GM23338 (cell line): ENCODE results near the gene NECTIN1. TPM values are rescaled to one million over a fixed set of nuclear protein-coding genes. Genes with fewer than 3 reads are reported as not detected.

ENCODE experiments used
- ATAC-seq: fragments of 200-7000 bp; cut with Tn5 transposase; 3 replicates; pipeline ENCODE4 v1.9.1; 2020
- DNase-seq: peaks from one replicate; pipeline ENCODE4 v3.0.0-alpha.2; 2015; ENCODE audit warnings: low spot score
- H2AFZ ChIP-seq: fragments of 200-600 bp; sonication (generic); 2 replicates; pipeline ENCODE4 v1.8.0; 2016; ENCODE audit warnings: antibody characterized with exemption, mild to moderate bottlenecking, moderate library complexity
- H3F3A ChIP-seq: fragments of 200-600 bp; sonication (generic); replicated peaks from 2 replicates; pipeline ENCODE4 v1.8.0; 2017; ENCODE audit warnings: antibody characterized with exemption, mixed run types, low read depth
- H3K27ac ChIP-seq: fragments of 200-600 bp; sonication (generic); 2 replicates; pipeline ENCODE4 v1.6.1; 2016; ENCODE audit warnings: low read depth
- H3K27me3 ChIP-seq: fragments of 200-600 bp; sonication (generic); 2 replicates; pipeline ENCODE4 v1.8.0; 2016; ENCODE audit warnings: mild to moderate bottlenecking, mixed run types, moderate library complexity; ENCODE audit not compliant: insufficient read depth
- H3K36me3 ChIP-seq: fragments of 200-600 bp; sonication (generic); 2 replicates; pipeline ENCODE4 v1.8.0; 2016; ENCODE audit warnings: mild to moderate bottlenecking; ENCODE audit not compliant: insufficient read depth
- H3K4me1 ChIP-seq: fragments of 200-600 bp; sonication (generic); 2 replicates; pipeline ENCODE4 v1.8.0; 2016; ENCODE audit warnings: mild to moderate bottlenecking, moderate library complexity; ENCODE audit not compliant: insufficient read depth
- H3K4me2 ChIP-seq: fragments of 200-600 bp; sonication (generic); 2 replicates; pipeline ENCODE4 v1.7.1; 2017; ENCODE audit warnings: mixed run types
- H3K4me3 ChIP-seq: fragments of 200-600 bp; sonication (generic); 2 replicates; pipeline ENCODE4 v1.6.1; 2016; ENCODE audit warnings: mixed run types
- H3K79me2 ChIP-seq: fragments of 200-600 bp; sonication (generic); replicated peaks from 2 replicates; pipeline ENCODE4 v1.8.0; 2017; ENCODE audit warnings: mild to moderate bottlenecking; ENCODE audit not compliant: insufficient read depth
- H3K9me2 ChIP-seq: fragments of 200-600 bp; sonication (generic); 2 replicates; pipeline ENCODE4 v1.8.0; 2017; ENCODE audit not compliant: insufficient read depth
- H4K20me1 ChIP-seq: fragments of 200-600 bp; sonication (generic); replicated peaks from 2 replicates; pipeline ENCODE4 v1.8.0; 2017; ENCODE audit warnings: mild to moderate bottlenecking; ENCODE audit not compliant: insufficient read depth
- H3K27ac Mint-ChIP-seq: 2 replicates; pipeline ENCODE4 v1.8.0; 2020; ENCODE audit warnings: inconsistent platforms, mild to moderate bottlenecking, moderate library complexity, mixed read lengths
- H3K27me3 Mint-ChIP-seq: 3 replicates; pipeline ENCODE4 v1.8.0; 2022; ENCODE audit warnings: low read depth, mild to moderate bottlenecking, moderate library complexity, mixed read lengths, inconsistent platforms; ENCODE audit not compliant: insufficient read depth, poor library complexity
- H3K36me3 Mint-ChIP-seq: 3 replicates; pipeline ENCODE4 v1.8.0; 2021; ENCODE audit warnings: low read depth, mild to moderate bottlenecking, inconsistent platforms, moderate library complexity, mixed read lengths
- H3K4me1 Mint-ChIP-seq: 3 replicates; pipeline ENCODE4 v1.8.0; 2020; ENCODE audit warnings: mild to moderate bottlenecking, inconsistent platforms, mixed read lengths
- H3K4me3 Mint-ChIP-seq: 3 replicates; pipeline ENCODE4 v1.8.0; 2021; ENCODE audit warnings: moderate library complexity, mild to moderate bottlenecking, inconsistent platforms, mixed read lengths
- H3K9me3 Mint-ChIP-seq: 3 replicates; pipeline ENCODE4 v1.8.0; 2020; ENCODE audit warnings: moderate library complexity, mild to moderate bottlenecking, inconsistent platforms, mixed read lengths
- CREB1 ChIP-seq: fragments of 250-450 bp; sonication (Bioruptor Pico); IDR thresholded peaks from 2 replicates; pipeline ENCODE4 v1.5.0; 2020; ENCODE audit warnings: low read depth, mild to moderate bottlenecking, moderate library complexity
- ETS1 ChIP-seq: IDR thresholded peaks from 2 replicates; pipeline ENCODE4 v1.6.1; 2016; ENCODE audit warnings: antibody characterized with exemption
- EZH2 ChIP-seq: fragments of 200-600 bp; sonication (generic); IDR thresholded peaks from one replicate; pipeline ENCODE4 v1.8.0; 2017; ENCODE audit warnings: antibody characterized with exemption, mild to moderate bottlenecking, low read depth; ENCODE audit not compliant: unreplicated experiment
- EZH2phosphoT487 ChIP-seq: fragments of 200-600 bp; sonication (generic); IDR thresholded peaks from one replicate; pipeline ENCODE4 v1.8.1; 2018; ENCODE audit warnings: antibody characterized with exemption; ENCODE audit not compliant: unreplicated experiment
- JUNB ChIP-seq: IDR thresholded peaks from one replicate; pipeline ENCODE4 v1.6.1; 2016; ENCODE audit warnings: antibody characterized with exemption; ENCODE audit not compliant: unreplicated experiment
- NANOG ChIP-seq: IDR thresholded peaks from 2 replicates; pipeline ENCODE4 v1.6.1; 2016; ENCODE audit warnings: antibody characterized with exemption, borderline replicate concordance
- POLR2AphosphoS5 ChIP-seq: IDR thresholded peaks from 2 replicates; pipeline ENCODE4 v1.6.1; 2016; ENCODE audit warnings: antibody characterized with exemption, low read depth
- REST ChIP-seq: IDR thresholded peaks from one replicate; pipeline ENCODE4 v1.6.1; 2018; ENCODE audit warnings: antibody characterized with exemption; ENCODE audit not compliant: unreplicated experiment
- STAT1 ChIP-seq: IDR thresholded peaks from one replicate; pipeline ENCODE4 v1.6.1; 2016; ENCODE audit warnings: antibody characterized with exemption; ENCODE audit not compliant: unreplicated experiment
- ZNF114 ChIP-seq: fragments of 250-450 bp; sonication (Bioruptor Pico); IDR thresholded peaks from 2 replicates; pipeline ENCODE4 v1.5.0; 2020; ENCODE audit warnings: mild to moderate bottlenecking, moderate library complexity
- ZNF331 ChIP-seq: fragments of 250-450 bp; sonication (Bioruptor Pico); IDR thresholded peaks from 2 replicates; pipeline ENCODE4 v1.5.0; 2020; ENCODE audit warnings: low read depth, mild to moderate bottlenecking, moderate library complexity
- polyA plus RNA-seq: library from polyadenylated mRNA; unstranded; fragments of >200 nt; fragmentation: Nextera tagmentation; extraction: Ambion mirVana; gene quantifications from 2 replicates; pipeline ENCODE4 v1.2.1, GENCODE V29; 2016
- total RNA-seq: library from RNA; depleted of rRNA; stranded (reverse); fragments of >200 nt; shearing (Covaris generic); gene quantifications from 2 replicates; pipeline ENCODE4 v1.2.3, GENCODE V29; 2014
- TF ChIP-seq, protein P1 (sequence below), 2 experiments: fragments of 200-600 bp in 1 of 2; sonication (generic) in 1 of 2; conservative IDR thresholded peaks; 2 replicates each; pipeline versions ENCODE4 v1.5.1 to v1.6.1; 2016 to 2017; ENCODE audit warnings: antibody characterized with exemption in 2 of 2, low read depth in 2 of 2, mild to moderate bottlenecking in 2 of 2, moderate library complexity in 1 of 2
- TF ChIP-seq, protein P2 (sequence below): fragments of 250-450 bp; sonication (Bioruptor Pico); IDR thresholded peaks from 2 replicates; pipeline ENCODE4 v1.5.0; 2020; ENCODE audit warnings: mild to moderate bottlenecking, moderate library complexity

NECTIN1 gene
- total and polyA plus RNA-seq, 2 experiments from 2014 or later, result 18.7 to 56.3 TPM

DNA sequence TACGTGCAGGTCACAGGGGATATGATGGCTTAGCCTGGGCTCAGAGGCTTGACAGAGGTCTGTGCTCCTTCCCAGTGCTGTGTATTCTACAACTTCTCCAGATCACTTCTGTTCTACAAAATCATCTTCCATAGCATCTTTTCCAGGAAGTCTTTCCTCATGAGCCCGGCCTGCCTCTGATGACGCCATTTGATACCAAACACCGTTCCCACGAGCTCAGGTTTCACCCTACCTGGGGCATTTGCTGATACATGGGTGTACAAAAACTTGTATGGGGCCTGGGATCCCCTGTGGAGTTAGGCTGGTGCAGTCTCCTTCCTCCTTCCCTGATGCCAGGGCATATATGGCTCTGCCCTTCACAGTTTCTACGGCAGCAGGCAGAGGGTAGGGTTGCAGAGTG, 78.7 kb downstream of the NECTIN1 start (continued):
- TF ChIP-seq, protein P1, sequence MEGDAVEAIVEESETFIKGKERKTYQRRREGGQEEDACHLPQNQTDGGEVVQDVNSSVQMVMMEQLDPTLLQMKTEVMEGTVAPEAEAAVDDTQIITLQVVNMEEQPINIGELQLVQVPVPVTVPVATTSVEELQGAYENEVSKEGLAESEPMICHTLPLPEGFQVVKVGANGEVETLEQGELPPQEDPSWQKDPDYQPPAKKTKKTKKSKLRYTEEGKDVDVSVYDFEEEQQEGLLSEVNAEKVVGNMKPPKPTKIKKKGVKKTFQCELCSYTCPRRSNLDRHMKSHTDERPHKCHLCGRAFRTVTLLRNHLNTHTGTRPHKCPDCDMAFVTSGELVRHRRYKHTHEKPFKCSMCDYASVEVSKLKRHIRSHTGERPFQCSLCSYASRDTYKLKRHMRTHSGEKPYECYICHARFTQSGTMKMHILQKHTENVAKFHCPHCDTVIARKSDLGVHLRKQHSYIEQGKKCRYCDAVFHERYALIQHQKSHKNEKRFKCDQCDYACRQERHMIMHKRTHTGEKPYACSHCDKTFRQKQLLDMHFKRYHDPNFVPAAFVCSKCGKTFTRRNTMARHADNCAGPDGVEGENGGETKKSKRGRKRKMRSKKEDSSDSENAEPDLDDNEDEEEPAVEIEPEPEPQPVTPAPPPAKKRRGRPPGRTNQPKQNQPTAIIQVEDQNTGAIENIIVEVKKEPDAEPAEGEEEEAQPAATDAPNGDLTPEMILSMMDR (conservative IDR thresholded peaks at IDR 0.05; ENCODE audit: low read depth in 2 of 2), result no peak
- TF ChIP-seq NANOG (no peak), ZNF331 (CRISPR knock-in tag) (no peak)

- no peak overlapping the region for H3K4me3 Mint-ChIP-seq
- Histone ChIP-seq H2AFZ (no peak overlapping the region), H3F3A (no peaks in the 10 kb centered on the region), H4K20me1 (no peaks in the 10 kb centered on the region), H3K4me2 (no peak overlapping the region), H3K27ac (no peak overlapping the region), H3K27me3 (no peaks in the 10 kb centered on the region), H3K9me2 (no peaks in the 10 kb centered on the region), H3K79me2 (no peaks in the 10 kb centered on the region), H3K4me3 (no peak overlapping the region), H3K4me1 (peaks cover 14% of the 10 kb centered on the region), H3K36me3 (no peaks in the 10 kb centered on the region)
- H3K27me3 Mint-ChIP-seq, result peaks cover 18% of the 10 kb centered on the region
- peaks cover 28% of the 10 kb centered on the region for H3K4me1 Mint-ChIP-seq
- DNase-seq, result no peak
- no peak overlapping the region for H3K27ac Mint-ChIP-seq
- peak; percentile 52 for ATAC-seq
- peaks cover 12% of the 10 kb centered on the region; the same call in 2 of the 3 replicates for H3K9me3 Mint-ChIP-seq
- peaks cover 9% of the 10 kb centered on the region; the same call in 2 of the 3 replicates for H3K36me3 Mint-ChIP-seq
- TF ChIP-seq NANOG (no peak), EZH2phosphoT487 (no peak), JUNB (no peak), STAT1 (no peak), CREB1 (no peak), ZNF331 (CRISPR knock-in tag) (no peak), EZH2 (no peak), POLR2AphosphoS5 (no peak), REST (no peak), ZNF114 (CRISPR knock-in tag) (no peak), ETS1 (no peak)
- TF ChIP-seq, protein P2, sequence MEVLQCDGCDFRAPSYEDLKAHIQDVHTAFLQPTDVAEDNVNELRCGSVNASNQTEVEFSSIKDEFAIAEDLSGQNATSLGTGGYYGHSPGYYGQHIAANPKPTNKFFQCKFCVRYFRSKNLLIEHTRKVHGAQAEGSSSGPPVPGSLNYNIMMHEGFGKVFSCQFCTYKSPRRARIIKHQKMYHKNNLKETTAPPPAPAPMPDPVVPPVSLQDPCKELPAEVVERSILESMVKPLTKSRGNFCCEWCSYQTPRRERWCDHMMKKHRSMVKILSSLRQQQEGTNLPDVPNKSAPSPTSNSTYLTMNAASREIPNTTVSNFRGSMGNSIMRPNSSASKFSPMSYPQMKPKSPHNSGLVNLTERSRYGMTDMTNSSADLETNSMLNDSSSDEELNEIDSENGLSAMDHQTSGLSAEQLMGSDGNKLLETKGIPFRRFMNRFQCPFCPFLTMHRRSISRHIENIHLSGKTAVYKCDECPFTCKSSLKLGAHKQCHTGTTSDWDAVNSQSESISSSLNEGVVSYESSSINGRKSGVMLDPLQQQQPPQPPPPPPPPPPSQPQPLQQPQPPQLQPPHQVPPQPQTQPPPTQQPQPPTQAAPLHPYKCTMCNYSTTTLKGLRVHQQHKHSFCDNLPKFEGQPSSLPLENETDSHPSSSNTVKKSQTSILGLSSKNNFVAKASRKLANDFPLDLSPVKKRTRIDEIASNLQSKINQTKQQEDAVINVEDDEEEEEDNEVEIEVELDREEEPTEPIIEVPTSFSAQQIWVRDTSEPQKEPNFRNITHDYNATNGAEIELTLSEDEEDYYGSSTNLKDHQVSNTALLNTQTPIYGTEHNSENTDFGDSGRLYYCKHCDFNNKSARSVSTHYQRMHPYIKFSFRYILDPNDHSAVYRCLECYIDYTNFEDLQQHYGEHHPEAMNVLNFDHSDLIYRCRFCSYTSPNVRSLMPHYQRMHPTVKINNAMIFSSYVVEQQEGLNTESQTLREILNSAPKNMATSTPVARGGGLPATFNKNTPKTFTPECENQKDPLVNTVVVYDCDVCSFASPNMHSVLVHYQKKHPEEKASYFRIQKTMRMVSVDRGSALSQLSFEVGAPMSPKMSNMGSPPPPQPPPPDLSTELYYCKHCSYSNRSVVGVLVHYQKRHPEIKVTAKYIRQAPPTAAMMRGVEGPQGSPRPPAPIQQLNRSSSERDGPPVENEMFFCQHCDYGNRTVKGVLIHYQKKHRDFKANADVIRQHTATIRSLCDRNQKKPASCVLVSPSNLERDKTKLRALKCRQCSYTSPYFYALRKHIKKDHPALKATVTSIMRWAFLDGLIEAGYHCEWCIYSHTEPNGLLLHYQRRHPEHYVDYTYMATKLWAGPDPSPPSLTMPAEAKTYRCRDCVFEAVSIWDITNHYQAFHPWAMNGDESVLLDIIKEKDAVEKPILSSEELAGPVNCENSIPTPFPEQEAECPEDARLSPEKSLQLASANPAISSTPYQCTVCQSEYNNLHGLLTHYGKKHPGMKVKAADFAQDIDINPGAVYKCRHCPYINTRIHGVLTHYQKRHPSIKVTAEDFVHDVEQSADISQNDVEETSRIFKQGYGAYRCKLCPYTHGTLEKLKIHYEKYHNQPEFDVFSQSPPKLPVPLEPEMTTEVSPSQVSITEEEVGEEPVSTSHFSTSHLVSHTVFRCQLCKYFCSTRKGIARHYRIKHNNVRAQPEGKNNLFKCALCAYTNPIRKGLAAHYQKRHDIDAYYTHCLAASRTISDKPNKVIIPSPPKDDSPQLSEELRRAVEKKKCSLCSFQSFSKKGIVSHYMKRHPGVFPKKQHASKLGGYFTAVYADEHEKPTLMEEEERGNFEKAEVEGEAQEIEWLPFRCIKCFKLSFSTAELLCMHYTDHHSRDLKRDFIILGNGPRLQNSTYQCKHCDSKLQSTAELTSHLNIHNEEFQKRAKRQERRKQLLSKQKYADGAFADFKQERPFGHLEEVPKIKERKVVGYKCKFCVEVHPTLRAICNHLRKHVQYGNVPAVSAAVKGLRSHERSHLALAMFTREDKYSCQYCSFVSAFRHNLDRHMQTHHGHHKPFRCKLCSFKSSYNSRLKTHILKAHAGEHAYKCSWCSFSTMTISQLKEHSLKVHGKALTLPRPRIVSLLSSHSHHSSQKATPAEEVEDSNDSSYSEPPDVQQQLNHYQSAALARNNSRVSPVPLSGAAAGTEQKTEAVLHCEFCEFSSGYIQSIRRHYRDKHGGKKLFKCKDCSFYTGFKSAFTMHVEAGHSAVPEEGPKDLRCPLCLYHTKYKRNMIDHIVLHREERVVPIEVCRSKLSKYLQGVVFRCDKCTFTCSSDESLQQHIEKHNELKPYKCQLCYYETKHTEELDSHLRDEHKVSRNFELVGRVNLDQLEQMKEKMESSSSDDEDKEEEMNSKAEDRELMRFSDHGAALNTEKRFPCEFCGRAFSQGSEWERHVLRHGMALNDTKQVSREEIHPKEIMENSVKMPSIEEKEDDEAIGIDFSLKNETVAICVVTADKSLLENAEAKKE (CRISPR knock-in tag), result no peak
Measured at GRCh38 chr11:119647254-119647653, 81.7 kb downstream of the NECTIN1 start.
